Liver (tissue), 9 donors: Measurements from ENCODE around the gene NSL1. TPM values are rescaled to one million over a fixed set of nuclear protein-coding genes. Genes with fewer than 3 reads are reported as not detected.

ENCODE experiments used
- DNase-seq: peaks from one replicate; pipeline ENCODE4 v3.0.0-alpha.2; 2017; ENCODE audit warnings: low spot score
- H3K27ac ChIP-seq, 2 donors: one replicate each; pipeline ENCODE4 v1.7.0; 2013; ENCODE audit warnings: inconsistent platforms in 2 of 2, low read length in 2 of 2, control low read depth in 1 of 2, low read depth in 1 of 2, mild to moderate bottlenecking in 1 of 2
- H3K27me3 ChIP-seq, 4 donors: one replicate each; pipeline versions ENCODE4 v1.6.1 to v1.7.0; 2013; ENCODE audit warnings: low read length in 3 of 4, inconsistent platforms in 1 of 4, mild to moderate bottlenecking in 1 of 4, moderate library complexity in 1 of 4; ENCODE audit not compliant: control insufficient read depth in 4 of 4, insufficient read depth in 4 of 4
- H3K36me3 ChIP-seq, 4 donors: one replicate each; pipeline versions ENCODE4 v1.6.1 to v1.7.0; 2013; ENCODE audit warnings: low read length in 3 of 4, mild to moderate bottlenecking in 3 of 4, low read depth in 1 of 4, moderate library complexity in 1 of 4; ENCODE audit not compliant: control insufficient read depth in 4 of 4, insufficient read depth in 3 of 4
- H3K4me1 ChIP-seq, 4 donors: one replicate each; pipeline versions ENCODE4 v1.6.1 to v1.7.0; 2013; ENCODE audit warnings: low read length in 3 of 4, mild to moderate bottlenecking in 3 of 4, moderate library complexity in 1 of 4; ENCODE audit not compliant: control insufficient read depth in 4 of 4, insufficient read depth in 4 of 4
- H3K4me3 ChIP-seq, 3 donors: one replicate each; pipeline versions ENCODE4 v1.6.1 to v1.7.0; 2013; ENCODE audit warnings: low read length in 3 of 3, control low read depth in 1 of 3, low read depth in 1 of 3, mild to moderate bottlenecking in 1 of 3
- H3K9ac ChIP-seq, 2 donors: one replicate each; pipeline ENCODE4 v1.7.0; 2013; ENCODE audit warnings: low read length in 2 of 2, mild to moderate bottlenecking in 2 of 2, moderate library complexity in 2 of 2, control low read depth in 1 of 2, low read depth in 1 of 2
- H3K9me3 ChIP-seq, 4 donors: one replicate each; pipeline versions ENCODE4 v1.6.1 to v1.7.0; 2013; ENCODE audit warnings: low read length in 3 of 4; ENCODE audit not compliant: control insufficient read depth in 4 of 4
- FOXA1 ChIP-seq: IDR thresholded peaks from 2 replicates; pipeline ENCODE4 v1.6.1; 2016; ENCODE audit warnings: antibody characterized with exemption
- FOXA2 ChIP-seq: IDR thresholded peaks from 2 replicates; pipeline ENCODE4 v1.6.1; 2016; ENCODE audit warnings: antibody characterized with exemption
- GABPA ChIP-seq, 2 donors: IDR thresholded peaks in 1 of 2; conservative IDR thresholded peaks in 1 of 2; 2 replicates each; pipeline ENCODE4 v1.6.1; 2016; ENCODE audit warnings: antibody characterized with exemption in 2 of 2, mild to moderate bottlenecking in 1 of 2, moderate library complexity in 1 of 2
- HNF4G ChIP-seq: IDR thresholded peaks from 2 replicates; pipeline ENCODE4 v1.6.1; 2016; ENCODE audit warnings: antibody characterized with exemption
- JUND ChIP-seq, 2 donors: IDR thresholded peaks; 2 replicates each; pipeline ENCODE4 v1.6.1; 2016; ENCODE audit warnings: antibody characterized with exemption in 2 of 2
- NR2F2 ChIP-seq: IDR thresholded peaks from 2 replicates; pipeline ENCODE4 v1.6.1; 2016; ENCODE audit warnings: antibody characterized with exemption
- RAD21 ChIP-seq, 2 donors: IDR thresholded peaks; 2 replicates each; pipeline ENCODE4 v1.6.1; 2016; ENCODE audit warnings: antibody characterized with exemption in 2 of 2, mild to moderate bottlenecking in 2 of 2
- RXRA ChIP-seq, 2 donors: IDR thresholded peaks; 2 replicates each; pipeline ENCODE4 v1.6.1; 2017 to 2018; ENCODE audit warnings: antibody characterized with exemption in 2 of 2, mild to moderate bottlenecking in 1 of 2
- SP1 ChIP-seq: IDR thresholded peaks from 2 replicates; pipeline ENCODE4 v1.6.1; 2018; ENCODE audit warnings: antibody characterized with exemption, mild to moderate bottlenecking
- TAF1 ChIP-seq: conservative IDR thresholded peaks from 2 replicates; pipeline ENCODE4 v1.6.1; 2016; ENCODE audit warnings: antibody characterized with exemption, mild to moderate bottlenecking
- YY1 ChIP-seq: IDR thresholded peaks from 2 replicates; pipeline ENCODE4 v1.6.1; 2016; ENCODE audit warnings: antibody characterized with exemption, mild to moderate bottlenecking
- WGBS: extraction: QIAGEN DNeasy Blood & Tissue Kit; methylation state at CpG from one replicate; pipeline ENCODE4 v1.1.7; 2013; 5-methylcytosine and 5-hydroxymethylcytosine counted together
- polyA plus RNA-seq, 2 donors: library from polyadenylated mRNA; stranded (reverse) in 1 of 2; unstranded in 1 of 2; fragments of 200-250 nt in 1 of 2; fragments of >200 nt in 1 of 2; fragmentation: Nextera tagmentation in 1 of 2; extraction: Ambion mirVana in 1 of 2; gene quantifications; one replicate each; pipeline versions ENCODE4 v1.2.1 to v1.2.3, GENCODE V29; 2013 to 2015
- total RNA-seq, 2 donors: library from RNA; depleted of rRNA; stranded (reverse); fragments of >200 nt; gene quantifications; one replicate each; pipeline ENCODE4 v1.2.3, GENCODE V29; 2014
- TF ChIP-seq, protein P1 (sequence below): IDR thresholded peaks from 2 replicates; pipeline ENCODE4 v1.6.1; 2016; ENCODE audit warnings: antibody characterized with exemption, mild to moderate bottlenecking
- TF ChIP-seq, protein P2 (sequence below): fragments of 150-350 bp; IDR thresholded peaks from 2 replicates; pipeline ENCODE4 v1.5.1; 2017; ENCODE audit warnings: improper control_type of control experiment, low read depth, low read length; ENCODE audit not compliant: missing input control
- TF ChIP-seq, protein P3 (sequence below): IDR thresholded peaks from 2 replicates; pipeline ENCODE4 v1.6.1; 2016; ENCODE audit warnings: antibody characterized with exemption
- TF ChIP-seq, protein P4 (sequence below): IDR thresholded peaks from 2 replicates; pipeline ENCODE4 v1.6.1; 2016; ENCODE audit warnings: antibody characterized with exemption
- donor health status: healthy.
- donor health status: healthy.
- donor health status: healthy.
- donor health status: healthy.
- donor health status: healthy.

NSL1 gene
- total and polyA plus RNA-seq, 4 donors = 17.2 to 31.3 (median 18.7) TPM

DNA sequence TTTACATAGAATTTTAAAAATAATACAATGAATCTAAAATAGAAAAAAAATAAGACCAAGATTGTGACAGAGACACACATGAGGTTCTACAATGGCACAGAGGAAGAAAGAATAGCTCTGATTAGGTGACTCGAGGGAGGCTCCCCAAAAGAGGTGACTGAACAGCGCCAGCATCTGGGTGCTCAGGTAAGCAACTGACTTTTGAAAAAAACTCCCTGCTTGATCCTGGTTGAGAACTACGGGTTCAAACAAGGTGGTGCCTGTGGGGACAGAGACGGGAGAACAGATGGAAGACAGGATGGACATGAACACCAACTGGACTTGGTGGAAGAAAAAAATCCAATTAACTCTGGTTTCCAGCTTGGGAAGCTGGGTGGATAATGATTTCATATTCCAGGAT is 114.4 kb downstream of the NSL1 start:
- H3K9me3 ChIP-seq = no peaks in the 10 kb centered on the region
- H3K4me3 ChIP-seq = no peak overlapping the region
- no peaks in the 10 kb centered on the region for H3K36me3 ChIP-seq
- no peak for DNase-seq
- H3K27ac ChIP-seq = no peak overlapping the region
- TF ChIP-seq FOXA1 (no peak), GABPA (IDR thresholded peaks at IDR 0.05 in 1 of 2, conservative IDR thresholded peaks at IDR 0.05 in 1 of 2) (no peak), NR2F2 (no peak), TAF1 (no peak), FOXA2 (no peak), HNF4G (no peak), YY1 (no peak), RAD21 (IDR thresholded peaks at IDR 0.05) (no peak), RXRA (IDR thresholded peaks at IDR 0.05) (no peak), JUND (IDR thresholded peaks at IDR 0.05) (no peak), SP1 (no peak)
- TF ChIP-seq, protein P1, sequence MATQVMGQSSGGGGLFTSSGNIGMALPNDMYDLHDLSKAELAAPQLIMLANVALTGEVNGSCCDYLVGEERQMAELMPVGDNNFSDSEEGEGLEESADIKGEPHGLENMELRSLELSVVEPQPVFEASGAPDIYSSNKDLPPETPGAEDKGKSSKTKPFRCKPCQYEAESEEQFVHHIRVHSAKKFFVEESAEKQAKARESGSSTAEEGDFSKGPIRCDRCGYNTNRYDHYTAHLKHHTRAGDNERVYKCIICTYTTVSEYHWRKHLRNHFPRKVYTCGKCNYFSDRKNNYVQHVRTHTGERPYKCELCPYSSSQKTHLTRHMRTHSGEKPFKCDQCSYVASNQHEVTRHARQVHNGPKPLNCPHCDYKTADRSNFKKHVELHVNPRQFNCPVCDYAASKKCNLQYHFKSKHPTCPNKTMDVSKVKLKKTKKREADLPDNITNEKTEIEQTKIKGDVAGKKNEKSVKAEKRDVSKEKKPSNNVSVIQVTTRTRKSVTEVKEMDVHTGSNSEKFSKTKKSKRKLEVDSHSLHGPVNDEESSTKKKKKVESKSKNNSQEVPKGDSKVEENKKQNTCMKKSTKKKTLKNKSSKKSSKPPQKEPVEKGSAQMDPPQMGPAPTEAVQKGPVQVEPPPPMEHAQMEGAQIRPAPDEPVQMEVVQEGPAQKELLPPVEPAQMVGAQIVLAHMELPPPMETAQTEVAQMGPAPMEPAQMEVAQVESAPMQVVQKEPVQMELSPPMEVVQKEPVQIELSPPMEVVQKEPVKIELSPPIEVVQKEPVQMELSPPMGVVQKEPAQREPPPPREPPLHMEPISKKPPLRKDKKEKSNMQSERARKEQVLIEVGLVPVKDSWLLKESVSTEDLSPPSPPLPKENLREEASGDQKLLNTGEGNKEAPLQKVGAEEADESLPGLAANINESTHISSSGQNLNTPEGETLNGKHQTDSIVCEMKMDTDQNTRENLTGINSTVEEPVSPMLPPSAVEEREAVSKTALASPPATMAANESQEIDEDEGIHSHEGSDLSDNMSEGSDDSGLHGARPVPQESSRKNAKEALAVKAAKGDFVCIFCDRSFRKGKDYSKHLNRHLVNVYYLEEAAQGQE = no peak
- TF ChIP-seq, protein P2, sequence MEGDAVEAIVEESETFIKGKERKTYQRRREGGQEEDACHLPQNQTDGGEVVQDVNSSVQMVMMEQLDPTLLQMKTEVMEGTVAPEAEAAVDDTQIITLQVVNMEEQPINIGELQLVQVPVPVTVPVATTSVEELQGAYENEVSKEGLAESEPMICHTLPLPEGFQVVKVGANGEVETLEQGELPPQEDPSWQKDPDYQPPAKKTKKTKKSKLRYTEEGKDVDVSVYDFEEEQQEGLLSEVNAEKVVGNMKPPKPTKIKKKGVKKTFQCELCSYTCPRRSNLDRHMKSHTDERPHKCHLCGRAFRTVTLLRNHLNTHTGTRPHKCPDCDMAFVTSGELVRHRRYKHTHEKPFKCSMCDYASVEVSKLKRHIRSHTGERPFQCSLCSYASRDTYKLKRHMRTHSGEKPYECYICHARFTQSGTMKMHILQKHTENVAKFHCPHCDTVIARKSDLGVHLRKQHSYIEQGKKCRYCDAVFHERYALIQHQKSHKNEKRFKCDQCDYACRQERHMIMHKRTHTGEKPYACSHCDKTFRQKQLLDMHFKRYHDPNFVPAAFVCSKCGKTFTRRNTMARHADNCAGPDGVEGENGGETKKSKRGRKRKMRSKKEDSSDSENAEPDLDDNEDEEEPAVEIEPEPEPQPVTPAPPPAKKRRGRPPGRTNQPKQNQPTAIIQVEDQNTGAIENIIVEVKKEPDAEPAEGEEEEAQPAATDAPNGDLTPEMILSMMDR = no peak
- TF ChIP-seq, protein P3, sequence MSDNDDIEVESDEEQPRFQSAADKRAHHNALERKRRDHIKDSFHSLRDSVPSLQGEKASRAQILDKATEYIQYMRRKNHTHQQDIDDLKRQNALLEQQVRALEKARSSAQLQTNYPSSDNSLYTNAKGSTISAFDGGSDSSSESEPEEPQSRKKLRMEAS = no peak
- TF ChIP-seq, protein P4, sequence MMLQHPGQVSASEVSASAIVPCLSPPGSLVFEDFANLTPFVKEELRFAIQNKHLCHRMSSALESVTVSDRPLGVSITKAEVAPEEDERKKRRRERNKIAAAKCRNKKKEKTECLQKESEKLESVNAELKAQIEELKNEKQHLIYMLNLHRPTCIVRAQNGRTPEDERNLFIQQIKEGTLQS = no peak
- H3K9ac ChIP-seq = no peak overlapping the region
- peaks cover 0 to 2% (median 0%) of the 10 kb centered on the region in 4 donors for H3K27me3 ChIP-seq
- H3K4me1 ChIP-seq = peaks cover 0 to 3% (median 0%) of the 10 kb centered on the region in 4 donors
- 86% methylated on average over 4 of the region's 4 CpGs for WGBS

Other genes starting within 250 kb of the NSL1 start
- gene ATF3, start 183.0 kb downstream of the NSL1 start, total RNA-seq = 1 to 10 TPM; 1.1 to 5.4 TPM
- gene ATF3, start 183.0 kb downstream of the NSL1 start, polyA plus RNA-seq = 1 to 10 TPM; 5.6 to 8.8 TPM
- gene BATF3, start 91.9 kb downstream of the NSL1 start, total RNA-seq = 1 to 10 TPM in 1 of 2 donors, under 1 TPM in 1; 0.93 to 1.0 TPM
- under 1 TPM; 0.65 to 0.88 TPM for gene BATF3, start 91.9 kb downstream of the NSL1 start, polyA plus RNA-seq
- 1 to 10 TPM; 6.6 to 8.1 TPM for gene TATDN3, start 117 bp upstream of the NSL1 start, total RNA-seq
- gene TATDN3, start 117 bp upstream of the NSL1 start, polyA plus RNA-seq = 1 to 10 TPM; 5.2 to 6.7 TPM
- gene SPATA45, start 55.9 kb upstream of the NSL1 start, total RNA-seq = under 1 TPM in 1 of 2 donors, not detected in 1; 0.28 TPM
- not detected for gene SPATA45, start 55.9 kb upstream of the NSL1 start, polyA plus RNA-seq
- gene FLVCR1, start 66.5 kb upstream of the NSL1 start, total RNA-seq = 10 to 100 TPM in 1 of 2 donors, 1 to 10 TPM in 1; 3.8 to 14.6 TPM
- 1 to 10 TPM in 1 of 2 donors, under 1 TPM in 1; 0.85 to 1.1 TPM for gene FLVCR1, start 66.5 kb upstream of the NSL1 start, polyA plus RNA-seq
- gene VASH2, start 158.8 kb upstream of the NSL1 start, total RNA-seq = under 1 TPM; 0.08 to 0.70 TPM
- gene VASH2, start 158.8 kb upstream of the NSL1 start, polyA plus RNA-seq = under 1 TPM; 0.01 to 0.38 TPM
- gene ANGEL2, start 224.1 kb upstream of the NSL1 start, total RNA-seq = 10 to 100 TPM; 23.3 to 31.1 TPM
- gene ANGEL2, start 224.1 kb upstream of the NSL1 start, polyA plus RNA-seq = 1 to 10 TPM; 8.2 to 9.4 TPM